HG03342 (cell line): Measurements from ENCODE around the gene SPATA31C2.
"Not testable (repeated sequence)": the region's sequence is repeated elsewhere in the genome, so short reads cannot be mapped to it uniquely, and the experiment has no call there.

Source experiments
- ATAC-seq: cut with Tn5 transposase; IDR thresholded peaks from one replicate; pipeline ENCODE4 v1.9.1; 2021; ENCODE audit warnings: mild to moderate bottlenecking, moderate library complexity; ENCODE audit not compliant: unreplicated experiment

The SPATA31C2 gene

DNA sequence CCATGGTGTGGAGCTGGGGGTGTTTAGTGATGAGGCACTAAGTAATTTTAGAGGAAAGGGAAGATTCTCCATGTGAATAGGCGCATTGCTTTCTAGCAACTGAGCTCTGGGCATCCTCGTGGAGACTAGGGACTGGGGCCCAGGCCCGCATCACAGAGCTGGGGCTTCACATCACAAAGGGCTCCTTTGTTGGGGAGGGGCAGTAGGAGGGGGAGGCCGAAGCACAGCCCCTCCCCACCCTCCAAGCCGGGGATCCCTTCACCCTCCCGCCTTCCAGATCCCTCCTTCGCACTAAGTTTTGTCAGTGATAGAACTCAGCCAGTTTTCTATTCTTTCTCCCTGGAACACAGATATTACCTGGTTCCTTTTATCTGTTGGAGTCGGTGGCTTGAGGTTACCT lies at the start of gene SPATA31C2:
SPATA31C2 (minus strand) TSS at position 101 of the 400 bp plus-strand sequence; CDS start at position 72, 29 bp downstream.
- ATAC-seq = not testable (repeated sequence)

DNA sequence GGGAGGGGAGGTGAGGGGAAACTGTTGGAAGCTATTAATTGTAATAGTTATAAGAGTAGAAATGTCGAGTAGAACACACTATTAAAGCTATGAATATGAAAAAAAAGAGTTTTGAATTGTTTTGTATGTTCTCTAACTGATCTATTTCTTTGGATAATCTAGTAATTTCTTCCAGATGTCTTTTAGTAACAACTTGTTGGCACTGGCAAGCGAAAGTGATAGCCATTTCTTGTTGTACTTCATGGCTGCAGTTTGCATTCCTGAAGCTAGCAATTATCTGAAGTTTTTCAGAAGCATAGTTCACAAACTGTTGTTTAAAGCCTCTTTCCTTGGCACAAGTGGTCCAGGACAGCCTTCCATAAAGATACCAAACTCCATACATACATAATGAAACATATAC lies 49.4 kb upstream of the SPATA31C2 start:
- ATAC-seq = no peak

DNA sequence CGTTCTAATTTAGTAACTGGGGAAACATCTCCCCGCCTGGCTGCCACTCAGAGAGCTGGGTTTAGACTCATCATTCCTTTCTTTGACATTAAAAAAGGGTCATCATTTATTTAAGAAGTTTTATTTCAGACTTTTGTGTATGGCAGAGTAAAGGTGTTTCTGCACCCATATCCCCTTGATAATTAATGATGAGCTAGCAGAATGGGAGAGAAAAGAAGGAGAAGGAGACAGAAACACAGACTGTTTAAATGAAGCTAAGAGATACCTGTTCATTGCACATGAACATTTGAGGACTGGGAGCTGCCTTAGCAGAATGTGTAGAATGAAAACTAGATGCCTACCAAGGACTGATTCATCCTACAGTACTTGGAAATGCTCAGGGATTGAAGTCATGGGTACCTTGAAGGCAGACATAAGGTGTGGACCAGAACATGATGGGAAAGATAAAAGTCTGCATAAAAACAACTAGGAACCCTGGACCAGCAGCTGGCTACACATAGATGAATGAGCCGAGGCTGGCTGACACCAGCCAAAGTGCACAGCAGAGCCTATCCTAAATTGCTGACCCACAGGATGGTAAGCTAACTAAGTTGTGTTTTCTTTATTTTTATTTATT lies 48.3 kb upstream of the SPATA31C2 start:
- no peak for ATAC-seq

DNA sequence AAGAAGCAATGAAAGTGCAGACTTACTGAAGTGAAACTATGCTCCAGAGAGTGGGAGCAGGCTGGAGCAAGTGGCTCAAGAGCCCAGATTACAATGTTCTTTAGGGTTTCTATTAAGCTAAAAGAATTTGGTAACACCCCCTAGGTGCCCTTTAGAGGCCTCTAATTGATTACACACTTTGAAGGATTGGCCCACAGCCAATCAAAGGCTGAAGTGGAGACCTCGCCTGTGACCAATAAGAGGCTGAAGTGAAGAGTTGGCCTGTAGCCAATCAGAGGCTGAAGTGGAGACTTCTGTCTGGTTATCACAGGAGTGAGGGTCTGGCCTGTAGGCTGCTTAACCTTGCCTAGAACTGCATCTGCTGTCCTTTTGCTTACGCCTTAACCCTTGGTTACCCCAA lies 46.7 kb upstream of the SPATA31C2 start:
- ATAC-seq = no peak

DNA sequence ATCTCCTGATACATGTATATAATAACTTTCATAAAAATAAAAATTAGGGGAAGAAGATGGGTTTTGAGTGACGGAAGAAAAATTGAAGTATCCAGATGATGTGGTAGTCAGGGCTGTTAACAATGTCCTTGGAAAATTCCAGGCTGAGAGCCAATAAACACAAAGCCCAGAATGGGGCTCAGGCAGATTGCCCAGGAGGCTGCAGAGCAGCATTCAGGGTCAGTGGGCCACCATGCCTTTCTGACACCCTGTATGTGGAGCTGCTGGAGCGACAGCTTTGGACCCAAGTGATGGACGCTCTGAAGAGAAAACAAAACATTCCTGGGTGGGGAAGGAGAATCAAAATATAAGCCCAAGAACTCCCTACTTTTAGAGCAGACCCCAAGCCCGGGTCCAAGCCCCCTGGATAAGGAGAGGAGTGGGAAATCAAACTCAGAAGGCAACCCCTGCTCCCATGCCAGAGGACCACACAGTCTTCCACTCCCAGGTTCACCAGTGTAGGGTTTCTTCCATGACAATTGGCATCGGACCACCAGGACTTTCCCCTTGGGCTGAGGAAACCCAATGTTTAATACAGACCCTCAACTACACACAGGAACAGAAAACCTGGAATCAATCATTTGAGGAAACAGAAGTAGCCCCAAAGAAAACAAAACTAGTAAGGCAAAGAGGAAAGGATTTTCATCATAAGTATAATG lies 45.7 kb upstream of the SPATA31C2 start:
- no peak for ATAC-seq

DNA sequence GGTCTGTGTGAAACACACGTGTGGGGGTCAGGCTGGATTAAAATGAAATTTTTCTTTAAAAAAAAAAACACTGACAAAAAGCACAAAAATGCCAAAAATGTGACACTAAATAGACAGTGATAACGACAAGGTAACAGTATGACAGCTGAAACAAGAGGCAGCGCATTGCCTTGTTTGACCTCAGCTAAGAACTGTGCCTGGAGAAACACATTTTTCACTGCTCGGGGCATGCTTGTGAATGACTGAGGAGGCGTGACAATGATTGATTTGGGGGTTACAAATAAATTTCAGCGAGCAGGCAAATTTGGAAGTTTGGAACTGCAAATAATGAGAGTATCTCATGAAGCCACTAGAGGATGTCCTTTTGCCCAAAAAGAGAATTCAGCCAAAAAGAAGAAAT lies 44.2 kb upstream of the SPATA31C2 start:
- no peak for ATAC-seq

DNA sequence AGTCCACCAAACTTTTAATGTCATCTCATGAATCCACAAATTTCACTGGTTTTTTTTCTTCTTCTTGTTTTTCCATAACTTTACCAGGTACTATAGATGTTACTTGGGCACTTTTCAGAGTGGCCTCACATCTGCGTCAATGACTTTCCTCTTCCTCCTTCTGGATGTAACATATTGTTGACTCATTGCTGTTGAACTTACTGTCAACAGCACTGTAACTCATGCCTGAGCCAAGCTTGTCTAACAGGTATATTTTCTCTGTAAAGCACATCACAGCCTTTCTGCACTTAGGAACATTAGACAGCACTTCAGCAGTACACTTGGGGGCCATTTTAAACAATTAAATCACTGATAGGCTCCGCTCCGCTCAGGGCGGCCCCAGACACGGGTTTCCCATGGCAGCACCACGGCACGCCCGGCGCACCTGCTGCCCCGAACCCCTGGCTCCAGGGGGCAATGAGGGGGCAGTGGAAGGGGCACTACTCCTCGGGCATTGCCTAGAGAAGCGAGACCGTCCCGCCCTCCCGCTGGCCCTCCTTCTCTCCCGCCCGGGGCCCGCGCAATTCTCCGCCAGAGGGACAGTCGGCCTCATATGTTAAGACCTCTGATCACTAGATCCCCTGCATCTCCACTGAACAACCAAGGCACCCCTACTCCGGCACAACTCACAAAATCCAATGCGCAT lies 41.9 kb upstream of the SPATA31C2 start:
- no peak for ATAC-seq

DNA sequence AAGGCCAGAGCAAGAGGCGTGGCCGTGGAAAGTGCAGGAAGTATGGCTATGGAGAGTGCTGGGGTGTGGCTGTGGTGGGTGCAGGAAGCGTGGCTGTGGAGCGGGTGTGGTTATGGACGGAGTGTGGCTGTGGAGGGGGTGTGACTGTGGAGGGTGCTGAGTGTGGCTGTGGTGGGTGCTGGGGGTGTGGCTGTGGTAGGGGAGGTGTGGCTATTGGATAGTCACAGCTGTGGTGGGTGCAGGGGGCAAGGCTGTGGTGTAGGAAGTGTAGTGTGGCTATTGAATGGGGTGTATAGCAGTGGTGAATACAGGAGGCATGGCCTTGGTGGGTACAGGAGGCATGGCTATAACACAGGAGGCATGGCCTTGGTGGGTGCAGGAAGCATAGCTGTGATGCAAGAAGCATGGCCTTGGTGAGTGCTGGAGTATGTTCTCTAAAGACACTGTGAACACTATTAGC lies 40.8 kb upstream of the SPATA31C2 start:
- ATAC-seq = no peak

DNA sequence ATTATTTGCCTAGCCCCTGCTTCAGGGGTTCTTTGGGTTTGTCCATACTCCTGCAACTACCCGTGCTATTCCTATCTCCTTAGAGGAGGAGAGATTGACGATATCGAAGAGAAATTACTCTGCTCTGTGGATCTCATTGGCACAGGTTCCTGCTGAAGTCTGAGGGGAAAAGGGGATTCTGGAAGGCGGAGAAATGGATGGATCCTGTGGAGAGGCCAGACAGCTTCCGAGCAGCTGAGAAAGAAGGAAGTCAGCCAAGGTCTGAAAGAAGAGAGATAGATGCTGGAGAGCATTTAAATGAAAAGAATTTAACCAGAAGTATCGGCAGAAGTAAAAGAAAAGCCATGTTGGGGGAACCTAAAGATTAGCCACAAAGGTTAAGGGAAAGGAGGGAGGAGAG lies 40.4 kb upstream of the SPATA31C2 start:
- ATAC-seq = no peak

DNA sequence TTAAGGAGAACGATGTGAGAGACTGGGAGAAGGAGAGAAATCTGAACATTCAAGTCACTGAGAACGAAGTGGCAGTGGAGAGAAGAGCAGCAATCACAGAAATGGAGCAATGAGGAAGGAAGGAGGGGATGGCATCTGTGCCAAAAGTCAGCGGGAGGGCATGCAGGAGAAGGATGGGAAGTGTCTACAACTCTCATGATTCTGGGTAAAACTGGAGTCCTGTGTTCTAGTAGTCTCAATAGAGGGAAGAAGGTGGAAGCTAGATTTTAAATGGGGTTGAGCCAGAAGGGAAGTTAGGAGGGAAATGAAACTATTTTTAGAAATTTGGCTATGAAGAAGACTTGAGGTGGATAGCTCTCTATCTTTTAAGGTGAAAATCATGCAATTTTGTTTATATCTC lies 39.1 kb upstream of the SPATA31C2 start:
- ATAC-seq = no peak

DNA sequence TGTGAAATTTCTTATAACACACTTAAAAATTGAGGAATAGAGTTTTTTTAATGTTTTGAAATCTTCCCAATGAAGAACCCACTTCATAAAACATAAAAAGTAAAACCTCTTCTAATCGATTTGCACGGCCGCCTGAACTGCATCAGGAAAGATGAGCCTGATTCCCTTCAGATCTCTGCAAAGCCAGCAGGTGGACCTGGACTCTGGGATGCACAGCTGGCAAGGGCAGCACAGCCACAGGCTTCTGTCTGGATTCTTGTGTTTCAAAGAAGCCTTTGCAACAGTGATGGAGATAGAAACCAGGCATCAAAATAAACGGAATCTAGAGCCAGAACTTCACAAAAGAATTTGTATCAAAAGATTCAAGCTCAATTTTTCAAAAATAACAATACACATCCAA lies 36.0 kb upstream of the SPATA31C2 start:
- ATAC-seq = no peak

DNA sequence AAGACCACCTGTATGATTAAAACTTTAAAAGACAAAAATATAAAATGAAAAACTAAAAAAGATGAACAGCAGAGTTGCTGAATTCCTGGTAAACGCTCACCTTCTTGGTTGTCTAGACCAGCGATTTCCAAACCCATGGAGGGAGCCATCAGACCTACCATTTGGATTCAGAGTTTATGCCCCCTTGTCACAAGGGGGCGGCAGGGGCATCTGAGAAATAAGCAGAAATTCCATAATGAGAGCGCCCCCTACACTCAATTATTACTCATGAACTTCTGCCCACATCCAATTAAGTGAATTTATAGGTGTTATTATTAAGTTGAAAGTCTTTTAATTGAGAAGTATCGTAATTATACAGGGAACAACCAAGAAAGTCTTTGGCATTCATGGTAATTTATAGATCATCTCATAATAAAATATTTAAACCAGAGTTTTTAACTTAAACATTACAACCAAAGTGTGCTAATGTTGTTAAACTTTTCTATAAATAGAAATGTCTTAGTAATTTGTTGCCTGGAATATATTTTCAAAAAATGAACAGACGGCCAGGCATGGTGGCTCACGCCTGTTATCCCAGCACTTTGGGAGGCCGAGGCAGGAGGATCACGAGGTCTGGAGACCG lies 35.2 kb upstream of the SPATA31C2 start:
- ATAC-seq = no peak

DNA sequence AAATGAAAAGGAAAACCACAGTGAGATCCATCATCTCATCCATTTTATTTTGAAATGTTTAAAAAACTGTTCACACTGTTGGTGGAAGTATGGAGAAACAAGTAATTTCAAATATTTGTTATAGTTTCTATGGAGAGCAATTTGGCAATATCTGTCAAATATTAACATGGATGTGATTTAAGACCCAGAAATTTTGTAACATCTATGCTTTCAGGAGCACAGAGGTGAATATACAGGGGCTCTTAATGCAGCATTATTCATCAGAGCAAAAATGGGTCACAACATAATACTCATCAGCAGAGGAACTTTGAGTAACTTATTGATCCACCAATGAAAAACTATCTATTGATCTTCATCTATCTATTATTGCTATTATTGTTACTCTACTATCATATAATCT lies 31.4 kb upstream of the SPATA31C2 start:
- ATAC-seq = no peak

DNA sequence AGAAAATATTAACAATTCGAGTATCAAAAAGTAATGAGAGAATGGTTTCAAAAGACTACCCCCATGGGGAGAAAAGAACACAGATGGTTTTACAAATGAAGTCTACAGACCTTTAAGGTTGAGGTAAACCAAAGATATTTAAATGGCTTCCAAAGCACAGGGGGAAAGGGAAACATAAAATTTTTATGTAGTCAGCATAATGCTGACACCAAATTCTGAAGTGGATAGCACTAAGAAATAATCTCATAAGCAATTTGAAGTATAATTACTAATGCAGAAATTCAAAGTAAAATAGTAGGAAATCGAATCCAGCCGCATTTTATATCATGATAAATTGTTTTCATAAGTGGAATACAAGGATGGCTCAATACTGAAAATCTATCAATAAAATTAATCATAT lies 30.3 kb upstream of the SPATA31C2 start:
- no peak for ATAC-seq

DNA sequence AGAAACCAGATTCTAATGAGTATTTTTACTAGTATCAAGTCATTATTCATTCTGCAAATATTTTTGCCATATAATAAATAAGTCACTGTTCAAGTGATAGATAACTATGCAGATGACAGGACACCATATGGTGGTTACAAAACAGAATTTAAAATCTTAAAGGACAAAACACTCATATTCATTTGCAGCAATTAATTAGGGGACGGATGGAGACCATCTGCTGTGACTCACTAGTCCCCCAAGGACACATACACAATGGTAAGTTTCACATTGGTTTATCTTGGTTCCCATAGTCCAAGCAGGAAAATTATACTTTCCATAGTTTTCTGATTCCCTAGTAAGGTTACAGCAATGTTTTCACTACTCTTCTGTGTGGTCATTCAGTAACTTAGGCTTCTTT lies 28.4 kb upstream of the SPATA31C2 start:
- ATAC-seq = no peak

DNA sequence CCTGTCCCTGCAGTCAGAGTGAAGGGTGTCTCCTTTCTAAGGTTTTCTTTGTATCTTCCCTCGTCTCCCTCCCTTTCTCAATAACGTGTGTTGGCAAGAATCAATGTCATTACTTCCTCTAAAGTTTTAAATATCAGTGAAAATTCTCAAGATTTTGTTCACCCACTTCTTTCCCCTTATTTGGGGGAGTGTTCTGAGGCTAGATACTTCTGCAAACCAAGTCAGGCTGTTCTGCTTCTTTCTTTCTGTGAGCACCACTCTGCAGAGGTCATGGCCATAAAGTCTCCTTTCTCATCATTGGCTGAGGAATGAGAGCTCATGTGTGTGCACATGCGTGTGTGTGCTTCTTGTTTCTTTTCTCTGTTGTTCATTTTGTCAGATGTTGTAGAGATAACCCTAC lies 26.6 kb upstream of the SPATA31C2 start:
- ATAC-seq = no peak

DNA sequence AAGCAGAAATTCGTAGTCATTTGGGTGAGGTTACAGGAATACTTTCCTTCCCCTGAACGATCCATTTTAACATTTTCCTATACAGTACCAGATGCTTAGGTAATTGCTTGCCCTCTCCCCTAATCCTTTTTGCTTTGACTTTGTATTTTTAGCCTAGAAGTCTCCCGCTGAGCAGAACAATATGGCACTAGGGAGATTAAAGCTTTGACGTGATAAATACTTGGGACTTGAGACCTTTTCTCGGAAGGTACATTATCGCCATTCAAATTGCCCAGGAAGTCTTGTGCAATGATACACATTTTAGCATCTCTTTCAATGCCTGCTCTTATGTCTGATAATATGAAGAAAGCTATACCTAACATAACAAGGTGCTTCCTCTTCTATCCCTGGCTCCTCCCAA lies 22.9 kb upstream of the SPATA31C2 start:
- ATAC-seq = no peak

DNA sequence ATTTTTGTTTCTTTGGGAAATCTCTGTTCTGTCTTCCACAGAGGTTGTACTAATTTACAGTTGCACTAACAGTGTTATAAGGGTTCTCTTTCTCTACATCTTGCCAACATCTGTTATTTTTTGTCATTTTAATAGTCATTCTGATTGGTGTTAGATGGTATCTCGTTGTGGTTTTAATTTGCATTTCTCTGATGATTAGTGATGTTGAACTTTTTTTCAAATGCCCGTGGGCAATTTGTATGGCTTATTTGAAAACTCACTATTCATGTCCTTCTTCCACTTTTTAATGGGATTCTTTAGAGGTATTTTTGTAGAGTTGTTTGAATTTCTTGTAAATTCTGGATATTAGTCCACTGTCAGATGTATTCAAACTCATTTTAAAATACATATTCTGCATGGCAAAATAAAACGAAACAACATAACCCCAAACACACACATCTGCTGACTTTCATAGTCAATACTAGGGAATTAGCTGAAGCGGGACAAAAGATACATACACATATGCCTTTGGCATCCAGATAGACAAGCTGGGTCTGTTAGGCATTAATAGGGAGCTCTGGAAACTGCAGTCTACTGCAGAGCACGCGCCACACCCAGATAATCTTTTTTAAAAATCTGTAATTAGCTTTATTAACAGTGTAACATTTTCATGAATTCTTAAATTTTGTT lies 5.8 kb upstream of the SPATA31C2 start:
- ATAC-seq = no peak

DNA sequence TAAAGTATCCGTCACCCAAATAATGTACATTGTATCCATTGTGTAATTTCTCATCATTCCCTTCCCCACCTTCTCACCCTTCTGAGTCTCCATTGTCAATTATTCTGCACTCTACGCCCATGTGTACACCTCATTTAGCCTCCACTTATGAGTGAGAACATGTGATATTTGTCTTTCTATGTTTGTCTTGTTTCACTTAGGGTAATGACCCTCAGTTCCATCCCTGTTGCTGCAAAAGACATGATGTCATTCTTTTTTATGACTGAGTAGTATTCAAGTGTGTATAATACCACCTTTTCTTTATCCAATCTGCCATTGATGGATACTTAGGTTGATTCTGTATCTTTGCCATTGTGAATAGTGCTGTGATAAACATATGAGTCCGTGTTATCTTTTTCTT lies 4.9 kb upstream of the SPATA31C2 start:
- ATAC-seq = no peak

DNA sequence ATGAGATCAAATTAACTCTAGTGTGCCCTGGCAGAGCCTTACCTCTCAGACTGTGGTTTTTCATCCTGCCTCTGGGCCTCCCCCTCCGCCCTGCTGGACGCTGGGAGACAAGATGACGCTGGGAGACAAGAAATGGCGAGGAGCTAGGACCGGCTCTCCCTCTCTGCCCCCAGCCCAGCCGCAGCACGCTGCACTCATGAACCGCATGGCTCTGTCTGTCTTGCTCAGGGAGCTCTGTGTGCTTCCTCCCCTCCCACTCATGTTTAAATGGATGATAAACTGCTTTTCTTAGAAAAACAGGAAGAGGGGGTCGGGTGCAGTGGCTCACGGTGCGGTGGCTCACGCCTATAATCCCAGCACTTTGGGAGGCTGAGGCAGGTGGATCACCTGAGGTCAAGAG lies 4.7 kb downstream of the SPATA31C2 start:
- ATAC-seq = not testable (repeated sequence)

DNA sequence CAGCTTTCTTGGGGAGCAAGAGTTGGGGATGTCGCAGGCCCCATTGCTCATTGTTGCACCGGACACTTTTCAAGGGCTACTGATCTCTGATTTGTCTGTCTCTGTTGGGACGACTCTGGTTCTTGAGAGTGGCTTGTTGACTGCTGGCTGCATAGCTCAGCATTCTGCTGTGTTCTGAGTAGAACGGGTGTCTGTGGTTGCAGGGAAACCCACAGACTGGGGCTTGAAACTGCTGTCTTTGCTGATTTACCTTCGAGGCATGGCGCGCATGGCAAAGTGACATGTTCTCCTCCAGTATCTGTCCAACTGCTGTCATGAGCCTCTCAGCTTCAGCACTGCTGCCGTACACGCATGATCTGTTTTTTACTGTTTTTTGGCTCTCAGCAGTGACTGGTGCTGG lies 8.7 kb downstream of the SPATA31C2 start:
- not testable (repeated sequence) for ATAC-seq
